ENCODE measurements around the gene UNC45B. TPM values are rescaled to one million over a fixed set of nuclear protein-coding genes. Genes with fewer than 3 reads are reported as not detected.

The UNC45B gene
- total RNA-seq, 4 donors from 2014 or later = 0.06 TPM; not detected in 3

DNA sequence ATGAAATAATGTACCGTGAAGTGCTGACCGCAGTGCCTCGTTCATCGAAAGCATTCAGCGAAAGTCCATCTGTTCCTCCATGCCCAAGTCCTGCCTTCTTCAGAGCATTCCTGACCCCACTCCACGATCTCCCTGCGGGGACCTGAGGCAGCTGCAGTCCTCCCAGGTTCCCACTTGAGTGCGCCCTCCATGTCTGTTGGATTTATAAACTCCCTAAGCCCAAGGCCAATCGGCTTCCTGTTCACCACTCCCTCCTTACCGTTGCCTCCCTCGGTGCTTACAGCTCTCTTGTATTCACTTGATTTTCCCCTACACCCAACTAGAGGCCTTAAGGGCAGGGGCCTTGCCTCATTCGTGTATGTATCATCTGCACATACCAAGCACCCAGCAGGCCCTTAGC is 30.8 kb upstream of the UNC45B start:
- DNase-seq (ENCODE audit: low spot score) (no peak), ATAC-seq (ENCODE audit: low FRiP score) (no peak)
- TF ChIP-seq, protein P1, sequence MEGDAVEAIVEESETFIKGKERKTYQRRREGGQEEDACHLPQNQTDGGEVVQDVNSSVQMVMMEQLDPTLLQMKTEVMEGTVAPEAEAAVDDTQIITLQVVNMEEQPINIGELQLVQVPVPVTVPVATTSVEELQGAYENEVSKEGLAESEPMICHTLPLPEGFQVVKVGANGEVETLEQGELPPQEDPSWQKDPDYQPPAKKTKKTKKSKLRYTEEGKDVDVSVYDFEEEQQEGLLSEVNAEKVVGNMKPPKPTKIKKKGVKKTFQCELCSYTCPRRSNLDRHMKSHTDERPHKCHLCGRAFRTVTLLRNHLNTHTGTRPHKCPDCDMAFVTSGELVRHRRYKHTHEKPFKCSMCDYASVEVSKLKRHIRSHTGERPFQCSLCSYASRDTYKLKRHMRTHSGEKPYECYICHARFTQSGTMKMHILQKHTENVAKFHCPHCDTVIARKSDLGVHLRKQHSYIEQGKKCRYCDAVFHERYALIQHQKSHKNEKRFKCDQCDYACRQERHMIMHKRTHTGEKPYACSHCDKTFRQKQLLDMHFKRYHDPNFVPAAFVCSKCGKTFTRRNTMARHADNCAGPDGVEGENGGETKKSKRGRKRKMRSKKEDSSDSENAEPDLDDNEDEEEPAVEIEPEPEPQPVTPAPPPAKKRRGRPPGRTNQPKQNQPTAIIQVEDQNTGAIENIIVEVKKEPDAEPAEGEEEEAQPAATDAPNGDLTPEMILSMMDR (IDR thresholded peaks at IDR 0.05) = no peak

DNA sequence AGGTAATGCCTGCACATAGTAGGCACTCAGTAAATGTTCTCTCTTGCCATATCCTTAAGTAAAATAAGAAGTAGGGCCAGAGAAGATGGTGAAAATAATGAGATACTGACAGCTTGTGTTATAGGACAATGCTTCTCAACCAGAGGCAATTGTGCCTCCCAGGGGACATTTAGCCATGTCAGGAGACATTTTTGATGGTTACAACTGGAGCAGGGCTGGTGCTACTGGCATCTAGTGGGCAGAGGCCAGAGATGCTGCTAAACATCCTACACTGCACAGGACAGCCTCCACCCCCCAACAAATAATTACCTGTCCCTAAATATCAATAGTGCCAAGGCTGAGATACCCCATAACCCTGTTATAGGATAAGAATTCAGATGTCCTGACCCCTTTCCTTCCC is 29.6 kb upstream of the UNC45B start:
- TF ChIP-seq, protein P1 (IDR thresholded peaks at IDR 0.05) = no peak

DNA sequence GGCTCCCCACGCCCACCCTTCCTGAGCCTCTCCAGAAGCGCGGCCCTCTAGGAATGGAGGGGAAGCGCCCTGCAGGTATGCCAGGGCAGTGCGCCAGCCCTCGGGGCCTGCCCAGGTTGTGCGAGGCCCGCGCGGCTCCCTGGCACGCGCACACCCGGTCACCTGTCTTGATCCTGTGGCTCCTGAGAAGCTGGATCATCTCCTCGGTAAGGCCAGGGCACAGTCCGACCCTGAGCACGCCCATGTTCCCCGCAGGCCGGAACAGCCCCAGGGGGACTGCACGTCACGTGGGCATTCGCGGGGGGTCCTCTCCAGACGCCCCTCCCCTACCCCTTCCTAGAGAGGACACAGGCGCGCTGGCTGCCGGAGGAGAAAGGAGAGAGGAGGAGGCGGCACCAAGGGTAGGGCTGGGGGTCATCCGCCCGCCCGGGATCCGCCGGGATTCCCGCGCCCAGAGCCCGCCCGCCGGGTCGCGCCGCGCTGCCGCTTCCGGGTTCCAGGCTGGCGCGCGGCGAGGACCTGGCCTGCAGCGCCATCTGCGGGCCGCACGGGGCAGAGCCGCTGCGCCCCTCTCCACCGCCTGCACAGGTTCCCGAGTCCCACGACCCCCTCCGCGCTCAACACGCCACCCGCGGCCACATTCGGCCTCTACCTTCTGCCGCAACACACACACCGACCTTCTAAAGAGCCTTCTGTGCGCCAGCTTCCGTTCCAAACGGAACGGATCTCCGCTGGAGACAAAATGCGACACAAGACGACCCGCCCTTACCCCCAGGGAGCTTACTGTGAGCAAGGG is 28.0 kb upstream of the UNC45B start, which contains the start of gene RAD51D:
RAD51D (minus strand) TSS at position 491 of the 796 bp plus-strand sequence; CDS start at position 244, 247 bp downstream.
- DNase-seq (ENCODE audit: low spot score) (peak; percentile 44), ATAC-seq (ENCODE audit: low FRiP score) (peak; percentile 95)
- TF ChIP-seq, protein P1 (IDR thresholded peaks at IDR 0.05) = peak in 2 of 3 donors; percentile 95 to 97

More for the DNA sequence above, 29.6 kb upstream of the UNC45B start:
- ATAC-seq (ENCODE audit: low FRiP score) (no peak), DNase-seq (ENCODE audit: low spot score) (no peak)

DNA sequence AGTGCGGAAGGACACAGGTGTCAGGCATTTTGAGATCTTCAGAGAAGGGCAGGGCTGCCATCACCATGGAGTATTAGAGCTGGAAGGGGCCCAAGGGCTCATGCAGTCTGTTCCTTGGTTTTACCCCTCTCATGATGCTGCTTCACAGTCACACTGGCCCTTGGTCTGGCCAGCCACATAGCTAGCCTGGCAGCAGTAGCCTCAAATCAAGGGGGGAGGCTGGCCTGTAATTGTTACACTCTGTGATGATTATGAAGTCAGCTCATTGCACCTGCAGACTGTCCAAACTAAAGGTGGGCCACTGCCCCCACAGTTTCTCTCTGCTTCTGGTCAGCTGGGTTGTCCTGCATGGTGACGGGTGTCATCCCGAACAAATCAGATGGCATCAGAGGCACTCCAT is 26.3 kb upstream of the UNC45B start, which contains the start of gene FNDC8:
FNDC8 (plus strand) TSS at position 301 of the 400 bp plus-strand sequence; CDS start at position 380, 79 bp downstream.
- TF ChIP-seq, protein P1 (IDR thresholded peaks at IDR 0.05) = no peak
- ATAC-seq (ENCODE audit: low FRiP score) (no peak), DNase-seq (ENCODE audit: low spot score) (no peak)

DNA sequence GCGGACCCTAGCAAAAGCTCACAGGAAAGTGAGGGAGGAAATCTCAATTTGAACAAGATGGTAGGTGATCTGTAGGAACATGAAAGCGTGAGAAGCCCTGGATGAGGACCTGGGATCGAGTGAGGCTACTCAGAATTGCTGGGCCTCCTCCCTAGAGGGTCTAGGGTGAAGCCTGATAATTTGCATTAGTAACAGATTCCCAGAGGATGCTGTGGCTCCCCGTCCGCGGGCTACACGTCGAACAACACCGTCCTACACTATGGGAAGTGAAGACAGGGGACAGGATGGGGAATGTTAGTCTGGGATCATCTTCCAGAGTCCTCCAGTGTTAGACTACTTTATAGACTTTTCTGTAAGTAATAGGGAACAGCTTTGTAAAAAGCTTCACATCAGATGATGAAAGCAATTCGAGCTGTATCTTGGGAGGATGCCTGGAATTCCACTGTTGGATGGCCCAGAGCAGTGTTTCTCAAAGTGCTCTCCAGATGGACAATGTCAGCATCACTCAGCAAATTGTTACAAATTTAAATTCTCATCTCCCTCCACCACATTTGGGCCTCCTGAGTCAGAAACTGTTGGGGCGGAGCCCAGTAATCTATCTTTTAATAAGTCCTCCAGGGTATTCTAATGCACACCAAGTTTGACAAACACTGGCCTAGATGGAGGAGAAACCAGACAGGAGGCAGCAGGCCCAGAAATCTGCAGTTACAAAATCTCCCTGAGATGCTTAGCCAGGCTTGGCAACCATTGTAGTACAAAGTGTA is 19.7 kb upstream of the UNC45B start:
- ATAC-seq (ENCODE audit: low FRiP score) (no peak), DNase-seq (ENCODE audit: low spot score) (no peak)
- TF ChIP-seq, protein P1 (IDR thresholded peaks at IDR 0.05) = no peak

DNA sequence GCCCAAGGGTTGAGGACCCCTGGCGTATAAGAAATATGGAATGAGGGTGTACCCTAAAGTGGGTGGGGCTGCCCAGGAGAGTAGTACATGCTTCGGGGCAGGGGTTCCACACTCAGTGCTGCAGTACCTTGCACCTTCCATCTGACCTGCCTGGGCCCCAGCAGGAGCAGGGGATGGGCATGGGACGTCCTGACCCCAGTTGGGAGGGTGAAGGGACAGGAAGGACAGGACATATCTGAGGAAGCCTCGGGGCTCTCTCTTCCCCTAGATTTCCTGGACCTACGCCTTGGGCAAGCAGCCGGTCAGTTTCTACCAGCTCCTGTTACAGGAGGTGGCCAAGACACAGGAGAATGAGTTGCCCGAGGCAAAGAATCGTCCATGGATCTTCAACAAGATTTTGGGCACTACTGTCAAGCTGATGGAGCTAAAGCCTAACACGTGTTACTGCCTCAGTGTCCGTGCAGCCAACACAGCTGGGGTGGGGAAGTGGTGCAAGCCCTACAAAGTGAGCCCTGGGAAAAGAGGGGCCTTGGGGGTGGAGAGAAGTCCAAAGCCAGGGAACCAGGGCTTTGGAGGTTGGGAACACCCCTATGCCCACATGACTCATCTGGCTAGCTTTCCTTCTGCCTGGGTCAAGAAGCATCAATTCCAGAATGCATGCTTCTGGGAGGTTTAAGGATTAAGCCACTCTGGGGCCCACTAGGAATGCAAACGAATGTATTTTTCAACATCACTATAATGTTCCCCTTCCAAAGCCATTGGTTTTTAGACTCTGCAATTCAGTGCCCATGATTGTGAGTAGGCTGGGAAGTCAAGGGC is 18.3 kb upstream of the UNC45B start:
- ATAC-seq (ENCODE audit: low FRiP score) (no peak), DNase-seq (ENCODE audit: low spot score) (no peak)
- TF ChIP-seq, protein P1 (IDR thresholded peaks at IDR 0.05) = no peak
